Glomerular visceral epithelial cell (primary cell): Measurements from ENCODE around the gene KANSL1.
"Not testable (repeated sequence)": the region's sequence is repeated elsewhere in the genome, so short reads cannot be mapped to it uniquely, and the experiment has no call there.

Source experiments
- DNase-seq: peaks from one replicate; pipeline ENCODE4 v3.0.0-alpha.2; 2016; ENCODE audit errors: extremely low spot score

KANSL1 gene

DNA sequence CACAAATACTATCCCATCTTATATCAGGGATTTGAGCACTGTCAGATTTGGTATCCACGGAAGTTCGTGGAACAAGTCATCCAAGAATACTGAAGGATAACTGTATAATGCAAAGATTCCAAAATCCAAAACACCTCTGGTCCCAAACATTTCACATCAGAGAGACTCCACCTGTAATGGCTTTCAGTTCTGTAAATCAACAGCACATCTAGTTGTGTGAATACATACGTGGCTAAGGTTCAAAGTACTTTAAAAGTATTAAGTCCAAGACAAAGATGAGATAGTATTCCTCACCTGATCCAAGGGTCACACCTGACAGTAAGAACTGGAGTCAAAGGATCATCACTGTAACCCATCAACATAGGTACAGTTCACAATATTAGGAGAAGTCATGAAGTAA is 54.8 kb downstream of the KANSL1 start:
- no peak for DNase-seq

- DNase-seq: no peak
Observed at GRCh38 chr17:46136820-46137219, 56.4 kb downstream of the KANSL1 start.

- no peak for DNase-seq
Observed at GRCh38 chr17:46135879-46136563, 57.2 kb downstream of the KANSL1 start.

DNA sequence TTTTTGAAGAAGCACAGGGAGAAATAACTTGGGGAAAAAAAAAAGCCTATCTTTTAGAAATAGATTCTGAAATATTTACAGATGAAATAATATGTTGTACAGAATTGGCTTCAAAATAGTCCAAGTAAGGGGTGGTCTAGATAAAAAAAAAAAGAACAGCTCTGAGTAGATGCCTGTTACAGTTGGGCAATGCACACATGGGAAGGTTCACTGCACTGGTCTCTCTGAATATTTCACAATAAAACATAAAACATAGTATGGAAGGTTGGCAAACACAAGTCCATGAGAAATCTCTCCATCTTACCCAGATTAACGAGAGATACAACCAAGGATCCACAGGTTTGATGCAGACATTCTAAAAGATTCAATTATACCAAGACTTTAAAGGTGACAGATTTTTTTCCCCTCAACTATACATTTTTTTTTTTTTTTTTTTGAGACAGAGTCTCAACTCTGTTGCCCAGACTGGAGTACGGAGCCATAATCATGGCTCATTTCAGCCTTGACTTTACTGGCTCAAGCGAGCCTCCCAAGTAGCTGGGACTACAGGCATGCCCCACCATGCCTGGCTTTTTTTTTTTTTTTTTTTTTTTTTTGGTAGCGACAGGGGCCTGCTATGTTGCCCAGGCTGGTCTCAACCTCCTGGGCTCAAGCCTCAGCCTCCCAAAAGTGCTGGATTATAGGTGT is 58.0 kb downstream of the KANSL1 start:
- no peak for DNase-seq

DNA sequence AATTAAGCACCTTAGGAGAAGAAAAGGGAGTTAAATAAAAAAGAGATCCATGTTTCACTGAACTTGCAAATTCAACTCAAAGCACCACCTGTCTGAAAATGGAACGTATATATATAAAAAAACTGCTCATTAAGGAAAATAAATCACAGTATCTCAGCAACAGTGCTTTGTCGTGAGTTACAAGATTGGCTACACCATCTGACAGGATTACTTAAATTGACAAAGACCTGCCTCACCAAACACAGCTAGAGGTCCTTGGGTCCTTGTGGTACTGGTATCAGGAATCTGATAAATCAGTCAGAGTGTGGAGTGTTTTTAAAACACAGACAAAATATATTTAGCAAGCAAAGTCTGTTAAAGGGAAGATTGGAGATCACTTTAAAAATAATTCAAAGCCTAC is 63.9 kb downstream of the KANSL1 start:
- no peak for DNase-seq

GRCh38 chr17:46128453-46128852 is 64.8 kb downstream of the KANSL1 start:
- DNase-seq: no peak

GRCh38 chr17:46127524-46127923 is 65.7 kb downstream of the KANSL1 start:
- DNase-seq: no peak

DNA sequence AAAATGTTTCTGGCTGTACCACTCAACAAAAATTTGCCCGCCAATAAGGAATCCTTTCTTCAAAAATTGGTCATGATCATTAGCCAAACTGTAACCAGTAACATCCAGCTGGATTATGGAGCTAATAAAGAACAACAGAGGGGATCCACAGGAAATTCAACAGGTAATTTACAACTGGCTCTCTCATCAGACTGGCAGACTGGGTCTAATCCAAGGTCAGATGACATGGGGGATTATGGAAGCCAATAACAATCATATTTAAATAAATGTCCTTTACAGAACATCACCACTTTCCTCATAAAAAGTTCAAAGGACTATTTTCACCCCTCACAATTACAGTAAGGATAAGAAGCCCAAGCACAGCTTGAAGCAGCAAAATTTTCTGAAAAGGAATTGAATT is 66.4 kb downstream of the KANSL1 start:
- no peak for DNase-seq

DNA sequence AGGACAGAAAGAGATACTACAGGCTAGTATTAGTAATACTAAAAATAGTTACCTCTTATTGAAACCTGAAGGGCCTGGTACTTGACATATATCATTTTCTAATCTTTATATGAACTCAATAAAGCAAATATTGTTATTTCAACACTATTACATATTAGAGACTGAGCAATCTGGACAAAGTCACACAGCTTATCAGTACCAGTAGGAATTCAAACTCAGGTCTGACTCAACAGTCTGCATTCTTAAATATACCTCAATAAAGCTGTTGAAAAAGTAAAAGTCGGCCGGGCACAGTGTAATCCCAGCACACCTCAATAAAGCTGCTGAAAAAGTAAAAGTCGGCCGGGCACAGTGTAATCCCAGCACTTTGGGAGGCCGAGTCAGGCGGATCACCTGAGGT is 67.4 kb downstream of the KANSL1 start:
- no peak for DNase-seq

DNA sequence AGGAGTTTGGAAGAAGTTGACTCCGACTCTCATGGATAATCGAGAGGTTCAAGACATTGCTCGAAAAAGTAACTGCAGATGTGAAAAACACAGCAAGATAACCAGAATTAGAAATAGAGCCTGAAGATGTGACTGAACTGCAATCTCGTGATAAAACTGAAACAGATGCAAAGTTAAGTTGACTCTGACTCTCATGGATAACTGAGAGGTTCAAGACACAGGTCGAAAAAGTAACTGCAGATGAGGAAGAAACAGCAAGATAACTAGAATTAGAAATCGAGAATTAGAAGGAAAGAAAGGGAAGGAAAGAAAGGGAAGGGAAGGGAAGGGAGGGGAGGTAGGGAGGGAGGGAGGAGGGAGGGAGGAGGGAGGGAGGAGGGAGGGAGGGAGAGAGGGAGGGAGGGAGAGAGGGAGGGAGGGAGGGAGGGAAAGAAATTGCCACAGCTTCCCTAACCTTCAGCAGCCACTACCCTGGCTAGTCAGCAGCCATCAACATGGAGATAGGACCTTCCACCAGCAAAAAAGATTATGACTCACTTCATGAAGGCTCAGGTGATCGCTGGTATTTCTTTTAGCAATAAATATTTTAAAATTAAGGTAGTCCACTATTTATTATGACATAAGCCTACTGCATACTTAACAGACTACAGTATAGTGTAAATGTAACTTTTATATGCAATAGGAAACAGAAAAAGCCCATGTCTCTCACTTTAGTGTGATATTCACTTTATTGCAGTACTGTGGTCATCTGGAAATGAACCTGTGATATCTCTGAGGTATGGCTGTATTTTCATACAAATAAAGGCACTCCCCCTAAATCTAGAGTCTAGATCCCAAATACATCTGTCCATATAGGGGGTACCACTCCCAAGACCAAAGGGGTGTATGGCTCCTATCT is 68.3 kb downstream of the KANSL1 start:
- DNase-seq: no peak

- DNase-seq: no peak
Observed at GRCh38 chr17:46123607-46124006, 69.6 kb downstream of the KANSL1 start.

DNA sequence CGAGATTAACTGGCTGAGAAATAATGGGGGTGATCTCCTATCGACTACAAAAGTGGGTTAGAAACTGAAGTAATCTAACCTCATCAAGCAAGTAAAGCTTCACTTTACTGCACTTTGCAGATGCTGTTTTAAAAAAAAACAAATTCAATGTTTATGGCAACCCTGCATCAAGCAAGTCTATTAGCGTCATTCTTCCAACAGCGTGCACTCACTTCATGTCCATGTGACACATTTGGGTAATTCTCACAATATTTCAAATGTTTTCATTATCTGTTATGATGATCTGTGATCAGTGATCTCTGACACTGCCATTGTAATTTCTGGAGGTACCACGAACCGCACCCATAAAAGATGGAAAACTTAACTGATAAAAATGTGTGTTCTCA is 70.8 kb downstream of the KANSL1 start:
- DNase-seq: no peak

GRCh38 chr17:46121841-46122485 is 71.3 kb downstream of the KANSL1 start:
- no peak for DNase-seq

DNA sequence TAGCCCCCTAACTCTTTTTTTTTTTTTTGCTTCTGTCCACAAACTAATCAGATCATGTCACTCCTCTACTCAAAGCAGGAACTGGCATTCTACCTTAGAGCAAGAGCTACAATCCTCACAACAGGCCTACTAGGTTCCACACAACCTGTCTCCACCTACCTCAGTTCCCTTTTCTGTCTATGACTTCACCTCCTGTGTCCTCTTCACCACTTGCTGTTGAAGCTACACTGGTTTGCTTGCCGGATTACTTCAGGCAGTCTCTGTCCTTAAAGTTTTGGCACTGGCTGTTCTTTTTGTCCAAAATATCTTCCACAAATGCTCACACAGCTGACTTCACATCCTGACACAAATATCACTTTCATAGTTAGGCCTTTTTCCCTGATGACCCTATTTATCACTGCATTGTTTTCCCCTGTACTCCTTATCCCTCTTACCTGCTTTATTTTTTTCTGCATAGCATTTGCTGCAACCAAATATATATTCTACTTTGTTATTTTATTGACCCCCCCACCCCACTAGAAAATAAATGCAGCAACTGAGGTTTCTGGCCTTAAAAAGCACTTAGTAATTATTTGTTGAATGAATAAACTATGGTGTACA is 72.0 kb downstream of the KANSL1 start:
- no peak for DNase-seq

- DNase-seq: no peak
Observed at GRCh38 chr17:46120537-46120936, 72.7 kb downstream of the KANSL1 start.

DNA sequence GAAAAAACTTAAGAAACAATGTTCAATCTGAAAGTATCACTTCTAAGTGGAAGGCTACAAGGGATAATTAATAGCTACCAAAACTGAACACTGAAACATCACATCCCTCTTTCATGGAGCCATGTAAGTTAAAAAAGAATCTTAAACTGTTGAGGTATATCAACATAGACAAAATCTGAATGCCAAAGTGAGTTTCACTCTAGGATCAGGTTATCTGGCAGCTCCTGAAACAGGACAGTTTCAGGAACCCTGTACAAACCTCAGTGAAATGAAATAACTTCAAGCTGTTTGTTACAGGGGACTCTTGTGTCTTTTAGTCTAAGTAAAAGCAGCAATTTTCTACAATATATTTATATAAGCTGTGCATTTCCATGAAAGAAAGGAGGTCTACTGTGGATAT is 73.2 kb downstream of the KANSL1 start:
- DNase-seq: no peak

DNA sequence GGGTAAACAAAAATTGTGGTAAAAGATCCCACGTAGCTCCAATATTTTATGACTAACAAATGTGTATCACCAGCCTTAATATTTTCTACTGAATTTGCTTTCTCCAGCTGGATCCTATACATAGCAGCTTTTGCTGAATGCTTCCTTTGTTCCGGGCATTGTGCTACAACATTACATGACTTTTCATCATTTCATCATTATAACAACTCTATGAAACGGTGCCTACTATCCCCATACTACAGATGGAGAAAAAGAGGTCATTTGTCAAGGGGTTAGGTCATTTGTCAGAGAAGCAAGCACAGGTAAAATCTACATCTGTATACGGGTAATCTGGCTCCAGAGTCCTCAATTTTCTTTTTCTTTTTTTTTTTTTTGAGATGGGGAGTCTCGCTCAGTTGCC is 74.3 kb downstream of the KANSL1 start:
- no peak for DNase-seq

DNA sequence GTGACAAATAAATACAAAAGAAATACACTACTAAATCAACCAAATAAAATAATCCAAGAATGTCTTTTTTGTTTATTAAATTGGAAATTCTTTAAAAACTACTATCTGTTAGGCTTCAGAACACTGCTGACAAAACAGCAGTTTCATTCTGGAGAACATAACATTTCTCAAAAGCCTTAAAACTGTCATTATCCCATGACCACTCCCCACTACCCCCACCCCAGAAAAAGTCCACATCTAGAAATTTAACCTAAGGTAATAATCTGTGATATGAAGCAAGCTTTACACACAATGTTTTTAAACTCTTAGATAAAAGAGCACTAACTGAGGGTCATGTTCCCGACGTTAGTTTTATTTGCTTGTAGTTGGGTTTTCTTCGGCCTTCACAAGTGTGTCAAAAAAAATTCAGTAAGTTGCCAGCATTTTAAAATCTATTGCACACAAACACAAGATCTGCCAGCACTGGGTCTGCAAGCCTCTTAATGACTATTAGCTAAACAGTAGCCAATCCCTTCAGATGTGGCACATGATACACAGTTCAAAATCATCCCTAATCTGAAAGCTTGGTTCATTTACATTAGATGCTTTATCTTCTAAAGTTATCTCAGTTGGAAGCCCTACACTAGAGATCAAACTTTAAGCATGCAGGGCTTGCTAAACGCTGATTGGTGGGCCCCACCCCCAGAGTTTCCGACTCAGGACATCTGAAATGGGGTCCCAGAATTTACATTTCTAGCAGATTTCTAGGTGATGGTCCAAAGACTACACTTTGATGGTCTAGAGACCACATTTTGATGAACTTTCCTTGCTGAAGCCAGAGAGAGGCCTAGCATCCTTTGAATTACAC is 75.2 kb downstream of the KANSL1 start:
- DNase-seq: no peak

- no peak for DNase-seq
Observed at GRCh38 chr17:46117117-46117516, 76.1 kb downstream of the KANSL1 start.

- no peak for DNase-seq
Observed at GRCh38 chr17:46115699-46116098, 77.5 kb downstream of the KANSL1 start.

DNA sequence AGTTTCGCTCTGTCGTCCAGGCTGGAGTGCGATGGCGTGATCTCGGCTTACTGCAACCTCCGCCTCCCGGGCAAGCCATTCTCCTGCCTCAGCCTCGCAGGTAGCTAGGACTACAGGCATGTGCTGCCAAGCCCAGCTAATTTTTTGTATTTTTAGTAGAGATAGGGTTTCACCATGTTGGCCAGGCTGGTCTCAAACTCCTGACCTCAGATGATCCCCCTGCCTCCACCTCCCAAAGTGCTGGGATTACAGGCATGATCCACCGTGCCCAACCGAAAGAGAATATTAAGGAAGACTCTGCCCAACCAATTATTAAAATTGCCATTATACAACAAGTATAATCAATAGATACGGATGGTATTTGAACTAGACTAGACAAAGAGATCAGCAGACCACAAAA is 82.0 kb downstream of the KANSL1 start:
- DNase-seq: not testable (repeated sequence)
